HL-60 (cell line): Measurements from ENCODE around the gene FKRP.
A peak's percentile ranks its signal among the peaks of the same experiment; 100 is the strongest.

Experiments used
- DNase-seq, 2 experiments: peaks; one replicate each; pipeline ENCODE4 v3.0.0-alpha.2; 2010 to 2020; ENCODE audit warnings: low read depth in 1 of 2, low spot score in 1 of 2
- H3K27ac ChIP-seq: fragments of 250-450 bp; sonication (Bioruptor Pico); replicated peaks from 2 replicates; pipeline ENCODE4 v1.5.1; 2020; ENCODE audit warnings: mild to moderate bottlenecking, moderate library complexity
- H3K27me3 ChIP-seq: fragments of 250-450 bp; sonication (Bioruptor Pico); 2 replicates; pipeline ENCODE4 v1.5.1; 2021; ENCODE audit warnings: mild to moderate bottlenecking, moderate library complexity; ENCODE audit not compliant: insufficient read depth, poor library complexity, severe bottlenecking
- H3K4me3 ChIP-seq: replicated peaks from 2 replicates; pipeline ENCODE4 v1.5.1; 2011; ENCODE audit warnings: mild to moderate bottlenecking, control low read depth, low read length; ENCODE audit not compliant: insufficient read depth
- CTCF ChIP-seq: IDR thresholded peaks from one replicate; pipeline ENCODE4 v1.5.1; 2011; ENCODE audit warnings: low read length, control low read depth, inconsistent platforms; ENCODE audit not compliant: insufficient read depth
- GABPA ChIP-seq: IDR thresholded peaks from 2 replicates; pipeline ENCODE4 v1.6.1; 2012; ENCODE audit warnings: low read depth
- POLR2AphosphoS5 ChIP-seq: IDR thresholded peaks from 2 replicates; pipeline ENCODE4 v1.6.1; 2012; ENCODE audit warnings: low read depth
- REST ChIP-seq: IDR thresholded peaks from 2 replicates; pipeline ENCODE4 v1.6.1; 2012; ENCODE audit warnings: low read depth; ENCODE audit not compliant: insufficient replicate concordance
- SPI1 ChIP-seq: IDR thresholded peaks from 2 replicates; pipeline ENCODE4 v1.6.1; 2012; ENCODE audit warnings: low read depth, mild to moderate bottlenecking, borderline replicate concordance

The FKRP gene

GRCh38 chr19:46715620-46715974, 30.3 kb upstream of the FKRP start:
- H3K27me3 ChIP-seq: no peaks in the 10 kb centered on the region
- DNase-seq: no peak
- TF ChIP-seq REST (no peak), POLR2AphosphoS5 (no peak), SPI1 (no peak), CTCF (no peak), GABPA (no peak)
- no peak overlapping the region for H3K27ac ChIP-seq
- peak overlapping the region; percentile 78 for H3K4me3 ChIP-seq

GRCh38 chr19:46715975-46716671, 29.7 kb upstream of the FKRP start:
- DNase-seq: no peak
- no peaks in the 10 kb centered on the region for H3K27me3 ChIP-seq
- TF ChIP-seq SPI1 (no peak), POLR2AphosphoS5 (no peak), REST (no peak), CTCF (no peak), GABPA (no peak)
- H3K4me3 ChIP-seq: peak overlapping the region; percentile 78
- peak overlapping the region; percentile 78 for H3K27ac ChIP-seq

GRCh38 chr19:46716672-46717033, 29.2 kb upstream of the FKRP start:
- Histone ChIP-seq H3K27me3 (no peaks in the 10 kb centered on the region), H3K4me3 (peak overlapping the region; percentile 78), H3K27ac (peak overlapping the region; percentile 78)
- TF ChIP-seq SPI1 (no peak), POLR2AphosphoS5 (no peak), GABPA (no peak), REST (no peak), CTCF (no peak)
- no peak for DNase-seq
